ENCODE results near the gene ZBTB7C. TPM values are rescaled to one million over a fixed set of nuclear protein-coding genes. Genes with fewer than 3 reads are reported as not detected.

ZBTB7C gene
- polyA plus RNA-seq, 1 donor (not counting 4 experiments of a cell fraction or from before 2014, with no cell fraction given), result 0.58 TPM

DNA sequence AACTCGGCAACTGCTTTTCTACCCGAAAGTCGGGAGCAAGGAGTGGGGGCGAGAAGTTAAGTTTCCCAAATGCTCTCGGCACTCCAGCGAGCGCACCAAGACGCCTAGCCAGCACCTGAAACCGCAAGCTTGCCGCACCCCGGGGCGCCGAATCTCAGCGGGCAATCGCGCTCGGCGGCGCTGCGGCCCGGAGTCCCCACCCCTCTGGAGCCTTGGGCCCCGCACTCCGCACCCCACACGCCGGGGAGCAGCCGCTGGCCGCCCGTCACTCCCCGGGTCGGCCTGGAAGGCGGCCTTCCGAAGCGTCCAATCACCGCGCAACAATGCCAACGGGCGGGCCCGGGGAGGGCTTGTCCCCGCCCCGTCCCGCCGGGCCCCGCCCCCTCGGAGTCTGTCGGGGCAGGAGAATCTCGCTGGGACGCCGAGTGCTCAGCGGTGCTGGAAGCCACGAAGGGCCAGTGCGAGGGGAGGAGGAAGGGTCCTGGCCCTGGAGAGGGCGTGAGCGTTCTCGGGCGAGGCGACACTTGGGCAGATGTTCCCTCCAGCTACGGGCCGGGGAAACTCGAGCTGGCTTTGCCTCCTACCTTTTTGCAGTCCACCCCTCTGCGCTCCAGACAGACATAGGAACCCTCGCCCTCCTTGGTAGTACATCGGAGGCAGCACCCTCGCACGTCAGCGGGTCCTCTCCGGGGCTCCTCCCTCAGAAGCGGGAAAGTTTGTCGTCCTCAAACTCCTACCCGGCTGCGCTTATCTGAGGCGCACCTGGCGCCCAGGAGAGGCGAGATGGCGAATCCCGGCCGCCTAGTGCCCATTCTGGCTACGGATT is 1.1 kb upstream of the ZBTB7C start:
- DNase-seq (ENCODE audit: low read depth, low spot score) (no peak), FAIRE-seq (peak; percentile 59)
- no peaks in the 10 kb centered on the region for H3K9me1 ChIP-seq (ENCODE audit: control insufficient read depth, extremely low read depth, insufficient read depth, low read length)
- H3K4me3 ChIP-seq (ENCODE audit: control insufficient read depth in 2 of 3, extremely low read depth in 1 of 3, insufficient read depth in 2 of 3, low read depth in 1 of 3, low read length in 3 of 3), result peak overlapping the region; percentile 63 to 81 (median 69)
- H3K4me1 ChIP-seq (ENCODE audit: control insufficient read depth, extremely low read depth, insufficient read depth, low read length), result peaks cover 14% of the 10 kb centered on the region
- peak overlapping the region; percentile 72 for H3K4me2 ChIP-seq (ENCODE audit: control insufficient read depth, extremely low read depth, insufficient read depth, low read depth, low read length)
- H3K27me3 ChIP-seq (ENCODE audit: control insufficient read depth, extremely low read depth, insufficient read depth, low read length), result peaks cover 25% of the 10 kb centered on the region
- peak overlapping the region; percentile 52 for H3K9ac ChIP-seq (ENCODE audit: control insufficient read depth, extremely low read depth, insufficient read depth, low read length)
- dilution Hi-C loops (cut with MboI; ENCODE audit: extremely low pct_ligation_motif_present, low sequenced_read_pairs), result no loop called here
- H2AFZ ChIP-seq (ENCODE audit: control insufficient read depth, low read length), result peak overlapping the region; percentile 92
- H3K79me2 ChIP-seq (ENCODE audit: control insufficient read depth, insufficient read depth, low read length), result no peaks in the 10 kb centered on the region
- H3K27ac ChIP-seq (ENCODE audit: control insufficient read depth, insufficient read depth, low read length), result peak overlapping the region; percentile 6
- no peaks in the 10 kb centered on the region for H3K9me3 ChIP-seq (ENCODE audit: control insufficient read depth, low read depth, low read length)
- H4K20me1 ChIP-seq (ENCODE audit: control insufficient read depth, extremely low read depth, insufficient read depth, low read length), result no peaks in the 10 kb centered on the region
- TF ChIP-seq EZH2 (IDR thresholded peaks at IDR 0.05; ENCODE audit: low read length), result no peak
- TF ChIP-seq CTCF (optimal IDR thresholded peaks at IDR 0.05 in 1 of 3, IDR thresholded peaks at IDR 0.05 in 1 of 3, conservative IDR thresholded peaks at IDR 0.05 in 1 of 3; ENCODE audit: extremely low read depth in 1 of 3, insufficient read depth in 2 of 3, low read length in 3 of 3), result peak; percentile 9 to 15 (median 15)
- no peaks in the 10 kb centered on the region for H3K36me3 ChIP-seq (ENCODE audit: control insufficient read depth in 2 of 2, extremely low read depth in 1 of 2, insufficient read depth in 2 of 2, low read length in 2 of 2)

GRCh38 chr18:48409591-48410094 is 460 bp upstream of the ZBTB7C start:
- H3K9me1 ChIP-seq (ENCODE audit: control insufficient read depth, extremely low read depth, insufficient read depth, low read length), result no peaks in the 10 kb centered on the region
- peaks cover 25% of the 10 kb centered on the region for H3K27me3 ChIP-seq (ENCODE audit: control insufficient read depth, extremely low read depth, insufficient read depth, low read length)
- H3K9ac ChIP-seq (ENCODE audit: control insufficient read depth, extremely low read depth, insufficient read depth, low read length), result peak overlapping the region; percentile 52
- H3K4me2 ChIP-seq (ENCODE audit: control insufficient read depth, extremely low read depth, insufficient read depth, low read depth, low read length), result peak overlapping the region; percentile 72
- H2AFZ ChIP-seq (ENCODE audit: control insufficient read depth, low read length), result peak overlapping the region; percentile 77
- FAIRE-seq (no peak), DNase-seq (ENCODE audit: low read depth, low spot score) (no peak)
- dilution Hi-C loops (cut with MboI; ENCODE audit: extremely low pct_ligation_motif_present, low sequenced_read_pairs), result no loop called here
- TF ChIP-seq EZH2 (IDR thresholded peaks at IDR 0.05; ENCODE audit: low read length) (no peak), CTCF (optimal IDR thresholded peaks at IDR 0.05 in 1 of 3, IDR thresholded peaks at IDR 0.05 in 1 of 3, conservative IDR thresholded peaks at IDR 0.05 in 1 of 3; ENCODE audit: extremely low read depth in 1 of 3, insufficient read depth in 2 of 3, low read length in 3 of 3) (peak in 1 of 3 experiments; percentile 38)
- no peaks in the 10 kb centered on the region for H3K9me3 ChIP-seq (ENCODE audit: control insufficient read depth, low read depth, low read length)
- peak overlapping the region; percentile 6 for H3K27ac ChIP-seq (ENCODE audit: control insufficient read depth, insufficient read depth, low read length)
- no peaks in the 10 kb centered on the region for H4K20me1 ChIP-seq (ENCODE audit: control insufficient read depth, extremely low read depth, insufficient read depth, low read length)
- no peaks in the 10 kb centered on the region for H3K36me3 ChIP-seq (ENCODE audit: control insufficient read depth in 2 of 2, extremely low read depth in 1 of 2, insufficient read depth in 2 of 2, low read length in 2 of 2)
- no peaks in the 10 kb centered on the region for H3K79me2 ChIP-seq (ENCODE audit: control insufficient read depth, insufficient read depth, low read length)
- peaks cover 20% of the 10 kb centered on the region for H3K4me1 ChIP-seq (ENCODE audit: control insufficient read depth, extremely low read depth, insufficient read depth, low read length)
- peak overlapping the region; percentile 63 to 81 (median 69) for H3K4me3 ChIP-seq (ENCODE audit: control insufficient read depth in 2 of 3, extremely low read depth in 1 of 3, insufficient read depth in 2 of 3, low read depth in 1 of 3, low read length in 3 of 3)
